HG03139 (cell line): ENCODE data around the gene EMC10.

Experiments used
- ATAC-seq: cut with Tn5 transposase; IDR thresholded peaks from one replicate; pipeline ENCODE4 v1.9.1; 2021; ENCODE audit not compliant: unreplicated experiment

Gene EMC10

GRCh38 chr19:50495020-50495531, 18.8 kb downstream of the EMC10 start:
- no peak for ATAC-seq

GRCh38 chr19:50496189-50497021, 20.1 kb downstream of the EMC10 start:
- no peak for ATAC-seq

DNA sequence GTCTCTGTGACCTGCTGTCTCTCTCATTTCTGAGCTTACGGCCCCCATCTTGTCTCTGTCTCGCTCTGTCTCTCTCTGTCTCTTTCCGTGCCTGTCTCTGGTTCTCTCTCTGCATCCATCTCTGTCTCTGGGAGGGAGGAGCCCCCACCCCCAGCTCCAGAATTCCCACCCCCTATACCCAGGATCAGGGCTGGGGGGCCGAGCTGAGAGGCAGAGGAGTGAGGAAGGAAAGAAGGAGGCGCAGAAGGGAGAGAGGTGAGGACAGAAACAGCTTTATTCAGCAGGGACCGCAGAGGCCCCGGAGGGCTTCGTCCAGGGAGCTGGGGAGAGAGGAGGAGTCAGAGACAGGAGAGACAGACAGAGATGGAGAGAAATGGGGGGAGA, 20.7 kb downstream of the EMC10 start:
- ATAC-seq: no peak

DNA sequence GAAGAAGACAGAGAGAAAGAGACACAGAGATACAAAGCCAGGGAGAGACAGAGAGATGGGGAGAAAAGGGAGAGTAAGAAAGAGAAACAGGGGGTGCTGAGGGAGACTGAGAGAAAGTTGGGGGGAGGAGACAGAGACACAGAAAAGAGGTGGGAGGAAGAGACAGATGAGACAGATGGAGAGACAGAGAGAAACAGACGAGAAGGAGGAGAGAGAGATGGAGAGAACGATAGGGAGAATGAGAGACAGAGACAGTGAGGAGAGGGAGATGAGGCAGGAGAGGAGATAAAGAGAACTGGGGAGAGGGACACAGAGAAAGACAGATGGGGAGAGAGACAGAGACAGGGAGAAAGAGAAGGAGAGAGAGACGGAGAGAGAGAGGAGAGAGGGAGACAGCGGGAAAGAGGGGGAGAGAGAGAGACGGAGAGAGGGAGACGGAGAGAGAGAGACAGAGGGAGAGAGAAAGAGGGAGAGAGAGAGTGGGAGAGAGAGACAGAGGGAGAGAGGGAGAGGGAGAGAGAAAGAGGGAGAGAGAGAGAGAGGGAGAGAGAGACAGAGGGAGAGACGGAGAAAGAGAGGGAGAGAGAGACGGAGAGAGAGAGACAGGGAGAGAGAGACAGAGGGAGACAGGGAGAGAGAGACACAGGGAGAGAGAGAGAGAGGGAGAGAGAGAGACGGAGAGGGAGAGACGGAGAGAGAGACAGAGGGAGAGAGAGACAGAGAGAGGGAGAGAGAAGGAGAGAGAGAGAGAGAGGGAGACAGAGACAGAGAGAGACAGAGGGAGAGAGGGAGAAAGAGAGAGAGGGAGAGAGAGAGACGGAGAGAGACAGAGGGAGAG, 22.1 kb downstream of the EMC10 start:
- ATAC-seq: no peak

- ATAC-seq: no peak
Measured at GRCh38 chr19:50500060-50500752, 23.9 kb downstream of the EMC10 start.

DNA sequence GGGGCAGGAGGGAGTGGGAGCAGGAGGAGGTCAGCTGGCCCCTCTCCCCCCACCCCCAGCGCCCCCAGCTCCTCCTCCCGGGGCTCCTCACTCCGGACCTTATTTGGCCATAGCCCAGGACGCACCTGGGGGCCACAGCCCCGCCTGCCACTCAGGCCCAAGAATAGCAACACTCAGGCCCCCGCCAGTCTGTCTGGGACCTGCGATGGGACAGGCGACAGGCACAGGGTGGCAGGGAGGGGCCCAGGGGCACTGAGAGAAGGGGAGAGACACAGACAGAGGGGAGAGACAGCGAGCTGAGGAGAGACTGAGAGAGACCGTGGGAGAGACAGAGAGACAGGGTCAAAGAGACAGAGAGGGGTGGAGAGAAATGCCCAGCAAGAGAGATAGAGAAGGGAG, 24.4 kb downstream of the EMC10 start:
- no peak for ATAC-seq

GRCh38 chr19:50501186-50501567, 24.9 kb downstream of the EMC10 start:
- ATAC-seq: no peak

DNA sequence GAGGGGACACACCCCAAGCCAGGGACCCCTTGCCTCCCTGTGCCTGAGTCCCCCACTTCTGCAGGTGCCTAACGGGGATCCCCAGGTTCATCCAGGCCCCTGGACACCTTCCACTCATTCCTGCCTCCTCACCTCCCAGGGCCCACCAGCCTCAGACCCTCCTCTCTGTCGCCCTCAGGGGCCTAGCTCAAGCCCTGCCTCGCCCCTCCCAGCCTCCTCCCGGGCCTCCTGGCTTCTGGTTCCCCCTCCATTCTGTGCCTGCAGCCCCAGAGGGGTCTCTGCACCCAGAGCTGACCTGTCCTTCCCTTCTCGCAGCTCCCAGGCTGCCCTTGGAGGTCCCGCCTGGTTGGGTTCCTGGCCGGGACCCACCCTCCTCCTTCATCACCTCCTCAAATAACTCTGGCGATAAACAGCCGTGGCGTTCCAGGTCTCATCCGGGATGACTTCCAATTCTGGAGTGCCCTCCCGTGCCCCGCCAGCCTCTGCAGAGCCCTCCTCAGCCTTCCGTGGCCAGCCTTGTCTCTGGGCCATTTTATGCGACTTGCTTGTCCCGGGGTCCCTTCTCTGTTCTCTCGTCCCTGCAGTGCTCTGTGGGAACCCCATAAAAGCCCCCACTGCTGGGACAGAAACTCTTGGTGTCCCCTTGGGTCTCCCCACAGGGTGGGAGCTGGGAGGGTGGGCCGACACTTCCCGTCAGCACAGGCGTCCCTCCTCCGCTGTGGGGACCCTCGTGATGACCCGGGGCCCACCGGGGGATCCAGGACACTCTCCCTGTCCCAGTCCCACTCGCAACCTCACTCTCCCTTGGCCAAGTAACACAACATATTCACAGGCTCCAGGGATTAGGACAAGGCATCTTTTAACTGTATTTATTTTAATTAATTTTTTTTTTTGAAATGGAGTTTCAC, 25.5 kb downstream of the EMC10 start:
- ATAC-seq: no peak

- no peak for ATAC-seq
Measured at GRCh38 chr19:50505856-50506611, 29.7 kb downstream of the EMC10 start.

GRCh38 chr19:50506700-50507099, 30.4 kb downstream of the EMC10 start:
- ATAC-seq: no peak

DNA sequence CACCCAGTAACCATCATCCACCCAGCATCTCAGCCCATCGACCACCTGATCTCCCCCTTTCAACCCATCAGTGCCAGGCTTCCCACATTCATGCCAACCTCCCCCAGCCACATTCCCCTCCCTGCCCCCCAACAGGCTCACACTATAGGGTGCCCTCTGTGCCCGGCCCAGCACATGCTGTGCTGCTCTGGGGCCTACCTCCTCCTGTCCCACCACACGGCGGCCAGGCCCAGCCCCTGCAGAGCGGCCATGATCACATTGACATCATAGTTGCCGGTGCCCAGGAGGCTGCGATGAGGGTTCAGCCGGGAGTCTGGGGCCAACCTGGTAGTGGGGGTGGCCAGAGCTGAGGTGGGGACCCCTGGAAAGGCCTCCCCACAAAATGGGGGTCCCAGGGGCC, 31.1 kb downstream of the EMC10 start:
- no peak for ATAC-seq

DNA sequence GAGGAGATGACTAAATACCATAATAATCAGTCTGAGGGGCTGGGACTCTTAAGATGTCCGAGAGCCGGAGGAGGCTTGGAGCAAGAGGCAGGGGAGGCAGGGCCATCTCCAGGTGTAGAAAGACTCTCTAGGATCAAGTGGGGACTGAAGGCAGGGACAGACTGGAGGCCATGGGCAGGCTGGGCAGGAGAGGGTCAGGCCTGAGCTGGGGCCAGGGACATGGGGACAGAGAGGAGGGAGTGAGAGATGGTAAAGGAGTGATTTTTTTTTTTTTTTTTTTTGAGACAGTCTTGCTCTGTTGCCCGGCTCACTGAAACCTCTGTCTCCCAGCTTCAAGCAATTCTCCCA, 32.5 kb downstream of the EMC10 start:
- no peak for ATAC-seq

DNA sequence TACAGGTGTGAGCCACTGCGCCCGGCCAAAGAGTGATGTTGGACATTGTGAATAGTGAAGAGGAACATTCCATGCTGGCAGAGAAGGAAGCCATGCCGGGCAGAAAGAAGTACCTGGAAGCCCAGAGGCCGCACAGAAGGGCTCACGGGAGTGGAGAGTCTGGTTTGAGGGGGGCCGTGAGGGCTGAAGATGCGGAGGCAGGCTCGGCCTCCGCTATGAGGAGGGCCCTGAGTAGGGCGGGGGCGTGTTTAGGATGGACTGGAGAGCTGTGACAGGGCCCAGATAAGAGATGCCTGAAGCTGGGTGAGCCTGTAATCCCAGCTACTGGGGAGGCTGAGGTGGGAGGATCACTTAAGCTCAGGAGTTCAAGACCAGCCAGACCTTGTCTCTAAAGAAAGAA, 33.1 kb downstream of the EMC10 start:
- no peak for ATAC-seq

- ATAC-seq: no peak
Measured at GRCh38 chr19:50510121-50510670, 33.9 kb downstream of the EMC10 start.

DNA sequence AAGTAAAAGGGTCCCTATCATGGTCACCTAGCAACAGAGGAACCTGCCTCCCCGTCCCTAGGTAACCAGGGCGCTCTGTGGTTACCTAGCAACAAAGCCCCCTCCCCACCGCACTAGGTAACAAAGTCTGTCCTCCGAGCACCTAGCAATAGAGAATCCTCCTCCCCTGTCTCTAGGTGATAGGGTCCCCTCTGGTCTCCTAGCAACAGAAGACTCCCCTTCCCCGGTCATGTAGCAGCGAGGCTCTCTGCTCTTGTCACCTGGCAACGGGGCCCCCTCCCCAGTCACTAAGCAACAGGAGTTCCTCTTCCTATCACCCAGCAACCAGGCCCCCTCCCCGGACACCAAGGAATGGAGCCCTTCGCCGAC, 34.4 kb downstream of the EMC10 start:
- ATAC-seq: no peak

GRCh38 chr19:50511069-50511822, 34.9 kb downstream of the EMC10 start, which contains the start of gene JOSD2:
JOSD2 (minus strand) TSS chr19:50511191; CDS start chr19:50510431, 760 bp downstream.
- peak; percentile 86 for ATAC-seq

DNA sequence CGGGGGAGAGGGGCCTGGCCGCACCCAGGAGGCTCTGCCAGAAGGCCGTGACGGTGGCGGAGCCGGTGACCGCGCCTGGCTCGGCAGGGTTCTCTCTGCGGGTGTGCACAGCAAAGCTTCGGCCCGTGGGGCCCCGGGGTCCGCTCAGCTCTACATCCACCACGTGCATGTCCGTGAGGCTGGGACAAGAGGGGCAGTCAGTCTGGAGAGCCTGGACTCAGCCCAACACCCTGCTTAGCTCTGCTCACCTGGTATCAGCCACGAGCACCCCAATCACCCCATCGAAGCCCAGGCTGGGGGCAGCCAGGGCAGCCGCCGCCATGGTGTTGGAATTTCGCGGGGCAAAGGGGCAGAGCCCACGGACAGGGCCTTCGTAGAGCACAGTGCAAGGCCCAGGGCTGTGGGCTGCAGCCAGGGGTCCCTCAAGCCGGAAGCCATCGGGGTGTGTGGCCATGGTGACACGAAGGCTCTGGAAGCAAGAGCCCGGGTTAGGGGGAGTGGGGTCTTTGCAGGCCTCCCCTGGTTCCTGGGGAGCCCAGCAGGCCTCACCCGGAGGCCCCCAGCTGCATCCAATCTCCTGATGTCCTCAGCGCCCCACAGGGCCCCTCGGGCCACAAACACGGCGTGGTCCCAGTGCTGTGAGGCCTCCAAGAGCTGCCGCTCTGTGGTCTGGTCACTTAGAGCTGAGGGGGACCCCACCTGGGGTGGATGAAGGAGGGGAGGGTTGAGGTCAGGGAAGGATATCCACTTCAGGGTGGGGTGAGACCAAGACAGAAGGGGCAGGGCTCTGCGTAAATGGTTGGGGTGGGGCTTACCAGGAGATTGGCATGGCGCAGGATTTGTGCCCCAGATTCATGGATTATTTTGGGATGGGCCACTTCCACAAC, 36.0 kb downstream of the EMC10 start:
- no peak for ATAC-seq
